ENCODE measurements around the gene CCNG2. TPM values are rescaled to one million over a fixed set of nuclear protein-coding genes. Genes with fewer than 3 reads are reported as not detected.

Gene CCNG2
- total and polyA plus RNA-seq, 12 donors: 5.4 to 69.2 (median 20.9) TPM

DNA sequence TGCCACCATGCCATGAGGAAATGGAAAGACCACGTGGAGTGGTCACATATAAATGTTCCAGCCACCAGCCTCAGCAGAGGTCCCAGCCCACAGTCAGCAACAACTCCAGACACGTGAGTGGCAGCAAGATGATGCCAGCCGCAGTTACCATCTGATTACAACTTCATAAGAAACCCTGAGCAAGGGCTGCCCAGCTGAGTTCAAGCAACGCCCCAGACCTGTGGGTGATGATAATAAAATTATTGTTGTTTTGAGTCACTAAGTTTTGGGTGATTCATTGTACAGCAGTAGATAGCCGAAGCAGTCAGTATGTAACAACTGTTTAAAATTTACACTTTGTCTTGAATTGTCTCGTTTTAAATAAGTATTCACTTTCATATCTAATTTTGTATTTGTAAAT, 5.8 kb upstream of the CCNG2 start:
- Histone ChIP-seq H3K27ac (no peak overlapping the region), H3K36me3 (replicated peaks in 1 of 2) (no peaks in the 10 kb centered on the region), H3K9me3 (replicated peaks in 1 of 3) (no peaks in the 10 kb centered on the region), H3K4me1 (replicated peaks in 1 of 2) (peaks cover 2 to 18% of the 10 kb centered on the region in 2 donors), H3K4me3 (no peak overlapping the region), H3K27me3 (no peaks in the 10 kb centered on the region)
- TF ChIP-seq POLR2A (IDR thresholded peaks at IDR 0.05): no peak
- TF ChIP-seq, protein P1, sequence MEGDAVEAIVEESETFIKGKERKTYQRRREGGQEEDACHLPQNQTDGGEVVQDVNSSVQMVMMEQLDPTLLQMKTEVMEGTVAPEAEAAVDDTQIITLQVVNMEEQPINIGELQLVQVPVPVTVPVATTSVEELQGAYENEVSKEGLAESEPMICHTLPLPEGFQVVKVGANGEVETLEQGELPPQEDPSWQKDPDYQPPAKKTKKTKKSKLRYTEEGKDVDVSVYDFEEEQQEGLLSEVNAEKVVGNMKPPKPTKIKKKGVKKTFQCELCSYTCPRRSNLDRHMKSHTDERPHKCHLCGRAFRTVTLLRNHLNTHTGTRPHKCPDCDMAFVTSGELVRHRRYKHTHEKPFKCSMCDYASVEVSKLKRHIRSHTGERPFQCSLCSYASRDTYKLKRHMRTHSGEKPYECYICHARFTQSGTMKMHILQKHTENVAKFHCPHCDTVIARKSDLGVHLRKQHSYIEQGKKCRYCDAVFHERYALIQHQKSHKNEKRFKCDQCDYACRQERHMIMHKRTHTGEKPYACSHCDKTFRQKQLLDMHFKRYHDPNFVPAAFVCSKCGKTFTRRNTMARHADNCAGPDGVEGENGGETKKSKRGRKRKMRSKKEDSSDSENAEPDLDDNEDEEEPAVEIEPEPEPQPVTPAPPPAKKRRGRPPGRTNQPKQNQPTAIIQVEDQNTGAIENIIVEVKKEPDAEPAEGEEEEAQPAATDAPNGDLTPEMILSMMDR (IDR thresholded peaks at IDR 0.05): no peak
- 70 to 91% (median 78%) methylated on average over 6 of the region's 6 CpGs for WGBS, 4 donors
- intact Hi-C loops (cut with DNase I): loop anchor here (10.0 kb wide), 2 partner anchors 56 to 66 kb away; no protein-coding TSS in a partner anchor
- DNase-seq: no peak

DNA sequence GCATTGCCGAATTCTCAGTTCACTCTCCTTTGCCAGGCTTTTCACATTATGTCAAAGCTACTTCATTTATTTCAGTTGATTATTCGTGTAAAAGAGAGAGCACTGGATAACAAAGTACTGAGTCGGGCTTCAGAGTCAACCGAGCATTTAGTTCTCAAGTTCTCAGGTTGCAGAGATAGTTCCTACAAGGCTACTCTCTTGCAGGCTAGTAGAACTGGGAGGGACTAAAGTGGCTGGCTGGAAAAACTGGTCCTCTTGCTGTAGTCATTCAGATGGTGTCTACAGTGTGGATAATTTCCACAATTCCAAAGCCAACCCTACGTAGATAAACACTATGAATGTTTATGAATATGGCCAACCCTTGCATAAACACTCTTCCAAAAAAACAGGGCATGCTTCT, 4.6 kb upstream of the CCNG2 start:
- no peak for TF ChIP-seq POLR2A (IDR thresholded peaks at IDR 0.05)
- TF ChIP-seq, protein P1 (IDR thresholded peaks at IDR 0.05): no peak
- intact Hi-C loops (cut with DNase I): loop anchor here (10.0 kb wide), 2 partner anchors 58 to 68 kb away; no protein-coding TSS in a partner anchor
- Histone ChIP-seq H3K36me3 (replicated peaks in 1 of 2) (no peaks in the 10 kb centered on the region), H3K4me3 (no peak overlapping the region), H3K4me1 (replicated peaks in 1 of 2) (peaks cover 0 to 11% of the 10 kb centered on the region in 2 donors), H3K9me3 (replicated peaks in 1 of 3) (no peaks in the 10 kb centered on the region), H3K27me3 (no peaks in the 10 kb centered on the region), H3K27ac (no peak overlapping the region)
- DNase-seq: no peak
- 59 to 71% (median 63%) methylated on average over 5 of the region's 5 CpGs for WGBS, 4 donors

DNA sequence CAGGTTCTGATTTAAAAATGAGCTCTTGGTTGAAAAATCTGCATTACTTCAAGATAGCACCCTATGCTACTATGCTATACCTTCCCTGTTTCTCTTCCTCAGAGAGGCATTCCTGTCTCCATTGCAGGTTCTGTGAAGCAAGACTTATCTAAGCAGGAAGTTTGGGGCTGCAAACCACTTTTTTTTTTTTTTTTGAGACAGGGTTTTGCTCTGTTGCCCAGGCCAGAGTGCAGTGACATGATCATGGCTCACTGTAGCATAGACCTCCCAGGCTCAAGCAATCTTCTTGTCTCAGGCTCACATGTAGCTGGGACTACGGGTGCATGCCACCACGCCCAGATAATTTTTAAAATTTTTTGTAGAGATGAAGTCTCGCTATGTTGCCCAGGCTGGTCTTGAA, 4.0 kb upstream of the CCNG2 start:
- intact Hi-C loops (cut with DNase I): loop anchor here (10.0 kb wide), 2 partner anchors 58 to 68 kb away; no protein-coding TSS in a partner anchor
- peaks cover 0 to 11% of the 10 kb centered on the region in 2 donors for H3K4me1 ChIP-seq (replicated peaks in 1 of 2)
- H3K27ac ChIP-seq: no peak overlapping the region
- H3K9me3 ChIP-seq (replicated peaks in 1 of 3): no peaks in the 10 kb centered on the region
- 63 to 83% (median 76%) methylated on average over 3 of the region's 3 CpGs for WGBS, 4 donors
- DNase-seq: no peak
- H3K4me3 ChIP-seq: no peak overlapping the region
- H3K36me3 ChIP-seq (replicated peaks in 1 of 2): no peaks in the 10 kb centered on the region
- TF ChIP-seq, protein P1 (IDR thresholded peaks at IDR 0.05): no peak
- no peak for TF ChIP-seq POLR2A (IDR thresholded peaks at IDR 0.05)
- H3K27me3 ChIP-seq: no peaks in the 10 kb centered on the region

DNA sequence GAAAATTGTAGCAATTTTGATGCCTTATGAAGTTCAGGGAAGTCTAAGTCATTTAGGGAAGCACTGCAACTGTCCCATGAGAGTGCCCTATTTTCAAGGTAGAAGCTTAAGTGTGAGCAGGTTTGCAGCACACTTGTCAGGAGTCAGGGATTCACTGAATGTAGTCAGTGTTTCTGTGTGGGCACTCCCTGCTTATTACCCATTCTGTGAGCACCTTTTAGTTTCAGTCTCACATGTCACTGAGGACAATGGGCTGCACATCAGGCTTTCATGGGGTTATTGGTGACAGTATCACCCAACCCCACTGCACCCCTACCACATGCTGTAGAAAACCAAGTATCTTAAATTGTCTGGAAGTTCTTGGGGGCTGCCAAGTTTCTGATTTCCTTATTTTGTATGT, 2.9 kb upstream of the CCNG2 start:
- intact Hi-C loops (cut with DNase I): loop anchor here (10.0 kb wide), 2 partner anchors 59 to 69 kb away; no protein-coding TSS in a partner anchor

More for the DNA sequence above, 2.9 kb upstream of the CCNG2 start:
- no peak for DNase-seq
- H3K4me1 ChIP-seq (replicated peaks in 1 of 2): peaks cover 7 to 20% of the 10 kb centered on the region in 2 donors
- H3K27ac ChIP-seq: no peak overlapping the region
- TF ChIP-seq POLR2A (IDR thresholded peaks at IDR 0.05): no peak
- TF ChIP-seq, protein P1 (IDR thresholded peaks at IDR 0.05): no peak
- H3K9me3 ChIP-seq (replicated peaks in 1 of 3): no peaks in the 10 kb centered on the region
- no peaks in the 10 kb centered on the region for H3K27me3 ChIP-seq
- H3K4me3 ChIP-seq: no peak overlapping the region
- H3K36me3 ChIP-seq (replicated peaks in 1 of 2): peaks cover 0 to 2% of the 10 kb centered on the region in 2 donors
